GM23338 (cell line): ENCODE results near the gene CCDC74A. TPM values are rescaled to one million over a fixed set of nuclear protein-coding genes. Genes with fewer than 3 reads are reported as not detected.
"Not testable (repeated sequence)": the region's sequence is repeated elsewhere in the genome, so short reads cannot be mapped to it uniquely, and the experiment has no call there.

Experiments
- ATAC-seq: fragments of 200-7000 bp; cut with Tn5 transposase; 3 replicates; pipeline ENCODE4 v1.9.1; 2020
- DNase-seq: peaks from one replicate; pipeline ENCODE4 v3.0.0-alpha.2; 2015; ENCODE audit warnings: low spot score
- H2AFZ ChIP-seq: fragments of 200-600 bp; sonication (generic); 2 replicates; pipeline ENCODE4 v1.8.0; 2016; ENCODE audit warnings: antibody characterized with exemption, mild to moderate bottlenecking, moderate library complexity
- H3F3A ChIP-seq: fragments of 200-600 bp; sonication (generic); replicated peaks from 2 replicates; pipeline ENCODE4 v1.8.0; 2017; ENCODE audit warnings: antibody characterized with exemption, mixed run types, low read depth
- H3K27ac ChIP-seq: fragments of 200-600 bp; sonication (generic); 2 replicates; pipeline ENCODE4 v1.6.1; 2016; ENCODE audit warnings: low read depth
- H3K27me3 ChIP-seq: fragments of 200-600 bp; sonication (generic); 2 replicates; pipeline ENCODE4 v1.8.0; 2016; ENCODE audit warnings: mild to moderate bottlenecking, mixed run types, moderate library complexity; ENCODE audit not compliant: insufficient read depth
- H3K36me3 ChIP-seq: fragments of 200-600 bp; sonication (generic); 2 replicates; pipeline ENCODE4 v1.8.0; 2016; ENCODE audit warnings: mild to moderate bottlenecking; ENCODE audit not compliant: insufficient read depth
- H3K4me1 ChIP-seq: fragments of 200-600 bp; sonication (generic); 2 replicates; pipeline ENCODE4 v1.8.0; 2016; ENCODE audit warnings: mild to moderate bottlenecking, moderate library complexity; ENCODE audit not compliant: insufficient read depth
- H3K4me2 ChIP-seq: fragments of 200-600 bp; sonication (generic); 2 replicates; pipeline ENCODE4 v1.7.1; 2017; ENCODE audit warnings: mixed run types
- H3K4me3 ChIP-seq: fragments of 200-600 bp; sonication (generic); 2 replicates; pipeline ENCODE4 v1.6.1; 2016; ENCODE audit warnings: mixed run types
- H3K79me2 ChIP-seq: fragments of 200-600 bp; sonication (generic); replicated peaks from 2 replicates; pipeline ENCODE4 v1.8.0; 2017; ENCODE audit warnings: mild to moderate bottlenecking; ENCODE audit not compliant: insufficient read depth
- H3K9me2 ChIP-seq: fragments of 200-600 bp; sonication (generic); 2 replicates; pipeline ENCODE4 v1.8.0; 2017; ENCODE audit not compliant: insufficient read depth
- H4K20me1 ChIP-seq: fragments of 200-600 bp; sonication (generic); replicated peaks from 2 replicates; pipeline ENCODE4 v1.8.0; 2017; ENCODE audit warnings: mild to moderate bottlenecking; ENCODE audit not compliant: insufficient read depth
- H3K27ac Mint-ChIP-seq: 2 replicates; pipeline ENCODE4 v1.8.0; 2020; ENCODE audit warnings: inconsistent platforms, mild to moderate bottlenecking, moderate library complexity, mixed read lengths
- H3K27me3 Mint-ChIP-seq: 3 replicates; pipeline ENCODE4 v1.8.0; 2022; ENCODE audit warnings: low read depth, mild to moderate bottlenecking, moderate library complexity, mixed read lengths, inconsistent platforms; ENCODE audit not compliant: insufficient read depth, poor library complexity
- H3K36me3 Mint-ChIP-seq: 3 replicates; pipeline ENCODE4 v1.8.0; 2021; ENCODE audit warnings: low read depth, mild to moderate bottlenecking, inconsistent platforms, moderate library complexity, mixed read lengths
- H3K4me1 Mint-ChIP-seq: 3 replicates; pipeline ENCODE4 v1.8.0; 2020; ENCODE audit warnings: mild to moderate bottlenecking, inconsistent platforms, mixed read lengths
- H3K4me3 Mint-ChIP-seq: 3 replicates; pipeline ENCODE4 v1.8.0; 2021; ENCODE audit warnings: moderate library complexity, mild to moderate bottlenecking, inconsistent platforms, mixed read lengths
- H3K9me3 Mint-ChIP-seq: 3 replicates; pipeline ENCODE4 v1.8.0; 2020; ENCODE audit warnings: moderate library complexity, mild to moderate bottlenecking, inconsistent platforms, mixed read lengths
- polyA plus RNA-seq: library from polyadenylated mRNA; unstranded; fragments of >200 nt; fragmentation: Nextera tagmentation; extraction: Ambion mirVana; gene quantifications from 2 replicates; pipeline ENCODE4 v1.2.1, GENCODE V29; 2016
- total RNA-seq: library from RNA; depleted of rRNA; stranded (reverse); fragments of >200 nt; shearing (Covaris generic); gene quantifications from 2 replicates; pipeline ENCODE4 v1.2.3, GENCODE V29; 2014
- TF ChIP-seq, protein P1 (sequence below): fragments of 250-450 bp; sonication (Bioruptor Pico); IDR thresholded peaks from 2 replicates; pipeline ENCODE4 v1.5.0; 2020; ENCODE audit warnings: mild to moderate bottlenecking, moderate library complexity

The CCDC74A gene
- total and polyA plus RNA-seq, 2 experiments from 2014 or later, result 16.5 to 47.8 TPM

- TF ChIP-seq, protein P1, sequence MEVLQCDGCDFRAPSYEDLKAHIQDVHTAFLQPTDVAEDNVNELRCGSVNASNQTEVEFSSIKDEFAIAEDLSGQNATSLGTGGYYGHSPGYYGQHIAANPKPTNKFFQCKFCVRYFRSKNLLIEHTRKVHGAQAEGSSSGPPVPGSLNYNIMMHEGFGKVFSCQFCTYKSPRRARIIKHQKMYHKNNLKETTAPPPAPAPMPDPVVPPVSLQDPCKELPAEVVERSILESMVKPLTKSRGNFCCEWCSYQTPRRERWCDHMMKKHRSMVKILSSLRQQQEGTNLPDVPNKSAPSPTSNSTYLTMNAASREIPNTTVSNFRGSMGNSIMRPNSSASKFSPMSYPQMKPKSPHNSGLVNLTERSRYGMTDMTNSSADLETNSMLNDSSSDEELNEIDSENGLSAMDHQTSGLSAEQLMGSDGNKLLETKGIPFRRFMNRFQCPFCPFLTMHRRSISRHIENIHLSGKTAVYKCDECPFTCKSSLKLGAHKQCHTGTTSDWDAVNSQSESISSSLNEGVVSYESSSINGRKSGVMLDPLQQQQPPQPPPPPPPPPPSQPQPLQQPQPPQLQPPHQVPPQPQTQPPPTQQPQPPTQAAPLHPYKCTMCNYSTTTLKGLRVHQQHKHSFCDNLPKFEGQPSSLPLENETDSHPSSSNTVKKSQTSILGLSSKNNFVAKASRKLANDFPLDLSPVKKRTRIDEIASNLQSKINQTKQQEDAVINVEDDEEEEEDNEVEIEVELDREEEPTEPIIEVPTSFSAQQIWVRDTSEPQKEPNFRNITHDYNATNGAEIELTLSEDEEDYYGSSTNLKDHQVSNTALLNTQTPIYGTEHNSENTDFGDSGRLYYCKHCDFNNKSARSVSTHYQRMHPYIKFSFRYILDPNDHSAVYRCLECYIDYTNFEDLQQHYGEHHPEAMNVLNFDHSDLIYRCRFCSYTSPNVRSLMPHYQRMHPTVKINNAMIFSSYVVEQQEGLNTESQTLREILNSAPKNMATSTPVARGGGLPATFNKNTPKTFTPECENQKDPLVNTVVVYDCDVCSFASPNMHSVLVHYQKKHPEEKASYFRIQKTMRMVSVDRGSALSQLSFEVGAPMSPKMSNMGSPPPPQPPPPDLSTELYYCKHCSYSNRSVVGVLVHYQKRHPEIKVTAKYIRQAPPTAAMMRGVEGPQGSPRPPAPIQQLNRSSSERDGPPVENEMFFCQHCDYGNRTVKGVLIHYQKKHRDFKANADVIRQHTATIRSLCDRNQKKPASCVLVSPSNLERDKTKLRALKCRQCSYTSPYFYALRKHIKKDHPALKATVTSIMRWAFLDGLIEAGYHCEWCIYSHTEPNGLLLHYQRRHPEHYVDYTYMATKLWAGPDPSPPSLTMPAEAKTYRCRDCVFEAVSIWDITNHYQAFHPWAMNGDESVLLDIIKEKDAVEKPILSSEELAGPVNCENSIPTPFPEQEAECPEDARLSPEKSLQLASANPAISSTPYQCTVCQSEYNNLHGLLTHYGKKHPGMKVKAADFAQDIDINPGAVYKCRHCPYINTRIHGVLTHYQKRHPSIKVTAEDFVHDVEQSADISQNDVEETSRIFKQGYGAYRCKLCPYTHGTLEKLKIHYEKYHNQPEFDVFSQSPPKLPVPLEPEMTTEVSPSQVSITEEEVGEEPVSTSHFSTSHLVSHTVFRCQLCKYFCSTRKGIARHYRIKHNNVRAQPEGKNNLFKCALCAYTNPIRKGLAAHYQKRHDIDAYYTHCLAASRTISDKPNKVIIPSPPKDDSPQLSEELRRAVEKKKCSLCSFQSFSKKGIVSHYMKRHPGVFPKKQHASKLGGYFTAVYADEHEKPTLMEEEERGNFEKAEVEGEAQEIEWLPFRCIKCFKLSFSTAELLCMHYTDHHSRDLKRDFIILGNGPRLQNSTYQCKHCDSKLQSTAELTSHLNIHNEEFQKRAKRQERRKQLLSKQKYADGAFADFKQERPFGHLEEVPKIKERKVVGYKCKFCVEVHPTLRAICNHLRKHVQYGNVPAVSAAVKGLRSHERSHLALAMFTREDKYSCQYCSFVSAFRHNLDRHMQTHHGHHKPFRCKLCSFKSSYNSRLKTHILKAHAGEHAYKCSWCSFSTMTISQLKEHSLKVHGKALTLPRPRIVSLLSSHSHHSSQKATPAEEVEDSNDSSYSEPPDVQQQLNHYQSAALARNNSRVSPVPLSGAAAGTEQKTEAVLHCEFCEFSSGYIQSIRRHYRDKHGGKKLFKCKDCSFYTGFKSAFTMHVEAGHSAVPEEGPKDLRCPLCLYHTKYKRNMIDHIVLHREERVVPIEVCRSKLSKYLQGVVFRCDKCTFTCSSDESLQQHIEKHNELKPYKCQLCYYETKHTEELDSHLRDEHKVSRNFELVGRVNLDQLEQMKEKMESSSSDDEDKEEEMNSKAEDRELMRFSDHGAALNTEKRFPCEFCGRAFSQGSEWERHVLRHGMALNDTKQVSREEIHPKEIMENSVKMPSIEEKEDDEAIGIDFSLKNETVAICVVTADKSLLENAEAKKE (CRISPR knock-in tag), result no peak
Observed at GRCh38 chr2:131517106-131517831, 10.4 kb upstream of the CCDC74A start (continued).

GRCh38 chr2:131517856-131518255 is 9.8 kb upstream of the CCDC74A start:
- not testable (repeated sequence) for H3F3A ChIP-seq, H3K27ac Mint-ChIP-seq, H3K79me2 ChIP-seq, H3K9me2 ChIP-seq, H3K27ac ChIP-seq, H3K4me1 ChIP-seq, H3K4me3 Mint-ChIP-seq, H3K27me3 Mint-ChIP-seq, H3K4me2 ChIP-seq, H3K27me3 ChIP-seq, DNase-seq, H3K9me3 Mint-ChIP-seq, H3K4me1 Mint-ChIP-seq, H4K20me1 ChIP-seq, H2AFZ ChIP-seq, H3K36me3 ChIP-seq, H3K4me3 ChIP-seq, ATAC-seq
- peaks cover 38% of the 10 kb centered on the region for H3K36me3 Mint-ChIP-seq

DNA sequence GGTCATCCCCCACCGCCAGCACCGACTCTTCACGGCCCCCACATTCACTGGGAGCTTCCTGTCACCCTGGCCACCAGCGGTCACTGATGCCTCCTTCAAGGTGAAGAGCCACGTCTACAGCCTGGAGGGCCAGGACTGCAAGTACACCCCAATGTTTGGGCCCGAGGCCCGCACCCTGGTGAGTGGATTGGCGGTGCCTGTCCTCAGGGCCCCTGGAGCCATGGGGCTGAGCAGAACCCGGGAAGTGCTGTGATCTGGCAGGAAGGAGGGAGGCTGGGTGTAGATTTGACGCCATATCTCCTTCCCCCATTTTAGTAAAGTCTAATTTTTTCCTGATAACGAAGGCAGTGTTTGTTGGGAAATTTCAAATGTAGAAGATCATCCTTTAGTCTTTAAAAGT is 9.2 kb upstream of the CCDC74A start:
- H3K36me3 ChIP-seq, H3K4me3 ChIP-seq: not testable (repeated sequence)

More for the DNA sequence above, 9.2 kb upstream of the CCDC74A start:
- DNase-seq, H3K9me2 ChIP-seq, H3K27ac Mint-ChIP-seq, H3K9me3 Mint-ChIP-seq, ATAC-seq, H3K27me3 Mint-ChIP-seq, H2AFZ ChIP-seq, H3K4me1 Mint-ChIP-seq, H3K4me3 Mint-ChIP-seq, H3K27me3 ChIP-seq, H3F3A ChIP-seq, H3K27ac ChIP-seq, H3K4me1 ChIP-seq, H4K20me1 ChIP-seq, H3K79me2 ChIP-seq, H3K4me2 ChIP-seq: not testable (repeated sequence)
- peaks cover 38% of the 10 kb centered on the region for H3K36me3 Mint-ChIP-seq
